Stimulated activated CD8-positive, alpha-beta memory T cell treated with anti-CD3 and anti-CD28 coated beads, Interleukin-7, amount 100 ng/mL, for 48 hours (primary cell): ENCODE results near the gene GRIN1.
"Not testable (repeated sequence)": the region's sequence is repeated elsewhere in the genome, so short reads cannot be mapped to it uniquely, and the experiment has no call there.

Experiments
- DNase-seq, 2 donors: peaks; one replicate each; pipeline ENCODE4 v3.0.0-alpha.2; 2020; ENCODE audit warnings: low read depth in 1 of 2; ENCODE audit errors: extremely low read depth in 1 of 2

The GRIN1 gene

GRCh38 chr9:137127301-137128157 lies 11.4 kb upstream of the GRIN1 start:
- no peak for DNase-seq

- DNase-seq = no peak
Observed at GRCh38 chr9:137128158-137128861, 10.6 kb upstream of the GRIN1 start.

- no peak for DNase-seq
Observed at GRCh38 chr9:137128862-137129455, 10.0 kb upstream of the GRIN1 start.

GRCh38 chr9:137129456-137130175 lies 9.3 kb upstream of the GRIN1 start:
- DNase-seq = peak; percentile 86 to 88

GRCh38 chr9:137130176-137130755 lies 8.7 kb upstream of the GRIN1 start:
- no peak for DNase-seq

GRCh38 chr9:137134191-137134590 lies 4.8 kb upstream of the GRIN1 start:
- no peak for DNase-seq

GRCh38 chr9:137135154-137135553 lies 3.8 kb upstream of the GRIN1 start:
- not testable (repeated sequence) for DNase-seq

GRCh38 chr9:137136261-137136880 lies 2.6 kb upstream of the GRIN1 start:
- DNase-seq = no peak

- no peak for DNase-seq
Observed at GRCh38 chr9:137136881-137137607, 1.9 kb upstream of the GRIN1 start.

- no peak for DNase-seq
Observed at GRCh38 chr9:137138058-137138721, 764 bp upstream of the GRIN1 start.

GRCh38 chr9:137139468-137140150 lies 655 bp downstream of the GRIN1 start:
- no peak for DNase-seq

GRCh38 chr9:137140151-137141012 lies 1.4 kb downstream of the GRIN1 start:
- no peak for DNase-seq

GRCh38 chr9:137141050-137141810 lies 2.3 kb downstream of the GRIN1 start:
- DNase-seq = no peak

- no peak for DNase-seq
Observed at GRCh38 chr9:137141976-137142936, 3.3 kb downstream of the GRIN1 start.

GRCh38 chr9:137143459-137143858 lies 4.5 kb downstream of the GRIN1 start:
- DNase-seq = no peak
